GM19193 (cell line): ENCODE results near the gene TM4SF20.
"Not testable (repeated sequence)": the region's sequence is repeated elsewhere in the genome, so short reads cannot be mapped to it uniquely, and the experiment has no call there.

Experiments used
- POLR2A ChIP-seq: IDR thresholded peaks from 4 replicates; pipeline ENCODE4 v1.6.1; 2011; ENCODE audit not compliant: insufficient read depth, insufficient read length; ENCODE audit errors: extremely low read depth

Gene TM4SF20

DNA sequence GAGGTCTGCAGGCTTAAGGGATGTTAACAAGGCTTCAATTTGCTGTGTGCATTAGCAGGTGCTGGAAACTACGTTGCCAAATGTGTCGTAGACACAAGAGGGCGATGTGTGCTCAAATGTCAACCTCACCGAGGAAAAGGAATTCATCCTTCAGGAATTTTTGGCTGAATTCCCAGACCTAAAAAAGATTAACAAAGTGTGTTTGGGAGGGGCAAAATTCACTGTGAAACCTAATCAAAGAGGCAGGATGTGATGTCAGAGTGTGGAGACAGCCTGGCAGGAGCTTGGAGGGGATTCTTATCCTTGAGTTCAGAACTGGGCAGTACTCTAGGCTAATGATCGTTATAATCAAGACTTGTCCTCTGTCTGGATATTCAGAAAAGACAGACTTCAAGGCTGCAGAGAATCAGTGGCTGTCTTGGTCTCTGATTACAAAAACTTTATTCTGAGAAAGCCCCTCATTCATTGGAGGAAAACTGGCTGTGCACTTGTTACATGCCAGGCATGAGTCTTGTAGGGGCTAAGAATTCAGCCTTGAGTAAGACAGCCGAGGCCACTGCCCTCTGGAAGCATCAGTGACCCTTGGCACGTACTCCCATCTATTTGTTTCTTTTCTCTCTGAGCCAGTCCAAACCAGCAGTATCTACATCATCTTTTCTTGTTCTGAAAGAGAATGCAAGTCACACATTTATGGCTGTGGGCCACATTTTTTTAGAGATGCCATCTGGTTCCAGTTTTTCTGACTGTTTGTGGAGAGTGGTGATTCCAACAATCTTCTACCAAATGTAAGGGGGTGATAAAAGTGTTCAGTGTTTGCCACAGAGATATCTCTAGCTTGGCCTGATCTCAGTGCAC is 27.3 kb upstream of the TM4SF20 start:
- no peak for TF ChIP-seq POLR2A

DNA sequence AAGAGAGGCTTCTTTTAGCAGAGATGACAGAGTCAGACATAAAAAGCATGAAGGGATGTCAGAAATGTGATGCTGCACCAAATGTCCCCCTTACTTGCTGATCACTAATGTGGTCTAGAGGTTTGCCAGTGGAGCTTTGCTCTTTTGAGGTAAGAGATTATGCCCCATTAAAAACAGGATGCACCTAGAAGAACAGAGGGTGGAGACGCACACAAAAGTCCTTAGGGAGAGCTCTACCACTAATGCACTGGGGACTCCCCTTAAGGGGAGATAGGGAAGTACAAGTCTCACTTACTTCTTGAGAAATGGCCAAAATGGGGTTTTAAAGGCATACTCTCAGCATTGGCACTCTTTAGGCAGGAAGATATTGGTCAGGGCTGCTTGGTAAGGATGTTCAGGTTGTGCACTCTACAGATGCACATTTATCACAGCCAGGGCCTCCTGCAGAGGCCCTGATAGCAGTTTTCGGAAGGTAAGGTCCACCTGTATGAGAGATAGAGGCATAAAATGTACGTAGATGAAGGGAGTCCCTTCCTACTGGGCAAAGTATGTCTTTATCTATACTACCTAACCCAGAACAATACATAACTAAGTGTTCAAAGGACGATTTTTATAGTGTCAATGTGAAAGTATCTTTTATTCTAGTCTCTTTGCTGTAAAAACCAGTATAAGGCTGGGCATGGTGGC is 25.6 kb upstream of the TM4SF20 start:
- no peak for TF ChIP-seq POLR2A

DNA sequence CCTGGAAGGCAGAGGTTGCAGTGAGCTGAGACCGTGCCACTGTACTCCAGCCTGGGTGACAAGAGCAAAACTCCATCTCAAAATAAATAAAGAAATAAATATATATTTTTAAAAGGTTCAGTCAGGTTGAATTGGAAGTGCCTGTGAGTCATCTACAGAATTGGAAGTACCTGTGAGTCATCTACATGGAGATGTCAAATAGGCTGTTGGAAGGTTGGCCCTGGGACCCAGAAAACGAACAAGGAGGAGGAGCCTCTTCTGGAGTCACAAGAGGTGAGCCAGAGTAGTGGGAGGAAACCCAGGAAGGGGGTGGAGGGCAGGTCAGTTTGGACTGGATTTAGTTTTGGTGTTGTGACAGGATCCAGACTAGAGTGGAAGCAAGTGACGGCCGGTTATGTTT is 23.9 kb upstream of the TM4SF20 start:
- no peak for TF ChIP-seq POLR2A

DNA sequence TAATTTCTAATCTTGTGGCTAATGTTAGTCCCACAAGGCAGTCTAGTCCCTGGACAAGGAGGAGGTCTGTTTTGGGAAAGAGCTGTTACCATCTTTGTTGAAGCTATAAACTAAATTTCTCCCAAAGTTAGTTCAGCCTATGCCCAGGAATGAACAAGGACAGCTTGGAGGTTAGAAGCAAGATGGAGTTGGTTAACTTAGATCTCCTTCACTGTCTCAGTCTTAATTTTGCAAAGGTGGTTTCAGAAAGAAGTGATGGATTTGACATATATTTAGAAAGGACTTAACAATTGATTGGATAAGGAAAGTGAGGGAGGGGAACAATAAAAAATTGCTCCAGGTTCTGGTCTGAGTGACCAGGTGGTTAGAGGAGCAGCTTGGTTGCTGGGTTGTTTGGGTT is 23.2 kb upstream of the TM4SF20 start:
- no peak for TF ChIP-seq POLR2A

DNA sequence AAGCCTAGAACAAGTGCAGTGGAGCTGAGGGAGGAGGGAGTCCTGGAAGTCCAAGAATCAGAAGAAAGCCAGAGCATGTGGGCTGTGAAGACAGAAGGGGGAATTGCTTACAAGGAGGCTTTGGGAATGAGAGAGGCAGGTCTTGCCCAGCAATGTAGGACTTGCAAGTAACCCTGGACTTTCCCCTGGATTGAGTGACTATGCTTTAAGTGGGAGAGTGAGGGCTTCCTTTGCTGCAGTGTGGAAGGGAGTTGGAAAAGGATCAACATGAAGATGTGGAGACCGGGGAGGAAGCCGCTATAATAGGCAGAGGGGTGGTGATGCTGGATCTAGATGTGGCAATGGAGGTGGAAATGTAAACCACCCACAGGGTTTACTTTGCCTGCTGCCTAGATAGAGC is 22.4 kb upstream of the TM4SF20 start:
- TF ChIP-seq POLR2A, result no peak

DNA sequence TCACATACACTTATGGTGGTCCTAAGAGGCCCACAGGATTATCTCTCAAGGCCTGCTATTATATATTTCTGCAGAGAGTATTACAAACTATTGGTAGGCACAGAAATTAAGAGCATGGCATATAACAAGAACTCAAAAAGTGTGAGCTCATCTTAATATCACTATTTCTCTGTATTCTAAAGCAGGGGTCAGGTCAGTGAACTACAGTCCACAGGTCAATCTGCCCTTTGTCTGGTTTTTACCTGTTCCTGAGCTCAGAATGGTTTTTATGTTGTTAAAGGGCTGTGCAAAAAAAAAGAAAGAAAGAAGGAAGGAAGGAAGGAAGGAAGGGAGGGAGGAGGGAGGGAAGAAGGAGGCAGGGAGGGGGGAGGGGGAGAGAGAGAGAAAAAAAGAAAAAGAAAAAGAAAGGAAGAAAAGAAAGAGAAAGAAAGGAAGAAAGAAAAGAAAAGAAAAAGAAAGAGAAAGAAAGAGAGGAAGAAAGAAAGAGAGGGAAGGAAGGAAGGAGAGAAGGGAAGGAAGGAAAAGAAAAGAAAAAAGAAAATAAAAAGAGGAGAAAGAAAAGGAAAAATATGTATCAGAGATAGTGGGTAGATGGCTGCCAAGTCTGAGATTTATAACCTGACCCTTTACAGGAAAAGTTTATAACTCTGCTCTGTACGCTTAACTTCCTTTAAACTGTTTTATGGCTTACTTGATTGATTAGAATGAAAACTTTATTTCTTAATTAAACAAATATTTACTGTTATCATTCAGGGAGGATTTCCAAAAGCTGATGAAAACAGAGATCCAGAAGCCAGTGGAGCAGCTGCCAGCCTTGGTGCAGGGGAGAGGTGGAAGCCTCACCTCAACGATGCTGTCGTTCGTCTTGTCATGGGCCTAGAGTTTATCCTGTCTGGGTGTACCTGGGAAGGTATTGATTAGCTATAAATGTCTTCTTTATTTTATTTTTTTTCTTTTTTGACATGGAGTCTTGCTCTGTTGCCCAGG is 19.9 kb upstream of the TM4SF20 start:
- no peak for TF ChIP-seq POLR2A

DNA sequence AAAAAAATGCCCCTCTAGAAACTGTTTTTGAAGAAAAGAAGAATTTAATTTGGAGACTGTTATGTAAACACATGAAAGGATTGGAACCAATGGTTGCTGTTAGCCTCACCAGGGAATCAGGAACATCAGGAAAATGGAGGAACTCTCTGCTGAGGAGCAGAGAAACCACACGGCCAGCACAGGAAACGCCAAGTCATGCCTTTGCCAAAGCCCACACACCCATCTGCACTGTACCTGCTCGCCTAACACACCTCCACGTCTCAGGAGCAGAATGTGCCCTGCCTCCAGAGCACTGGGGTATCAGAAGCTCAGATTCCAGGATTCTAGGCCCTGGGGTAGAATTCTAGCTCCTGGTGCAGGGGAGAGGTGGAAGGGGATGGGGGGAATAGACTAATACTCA is 18.5 kb upstream of the TM4SF20 start:
- no peak for TF ChIP-seq POLR2A

DNA sequence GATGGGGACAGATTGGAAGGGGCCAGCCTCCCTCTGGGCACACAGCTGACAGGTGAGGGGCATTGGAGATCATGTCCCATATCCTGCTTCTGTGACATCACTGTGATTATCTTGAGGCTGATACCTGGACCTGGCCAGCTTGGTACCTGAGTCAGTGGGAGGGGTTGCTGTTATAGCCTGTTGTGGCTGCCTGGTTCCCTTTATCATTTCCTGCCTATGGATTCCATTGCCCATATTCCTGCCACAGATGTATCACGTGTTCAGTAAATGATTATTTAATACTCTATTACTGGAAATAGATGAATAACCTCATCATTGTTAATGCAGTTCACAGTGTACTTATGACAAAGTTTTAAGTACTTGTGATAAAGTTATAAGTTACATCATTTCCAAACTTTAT is 16.4 kb upstream of the TM4SF20 start:
- no peak for TF ChIP-seq POLR2A

DNA sequence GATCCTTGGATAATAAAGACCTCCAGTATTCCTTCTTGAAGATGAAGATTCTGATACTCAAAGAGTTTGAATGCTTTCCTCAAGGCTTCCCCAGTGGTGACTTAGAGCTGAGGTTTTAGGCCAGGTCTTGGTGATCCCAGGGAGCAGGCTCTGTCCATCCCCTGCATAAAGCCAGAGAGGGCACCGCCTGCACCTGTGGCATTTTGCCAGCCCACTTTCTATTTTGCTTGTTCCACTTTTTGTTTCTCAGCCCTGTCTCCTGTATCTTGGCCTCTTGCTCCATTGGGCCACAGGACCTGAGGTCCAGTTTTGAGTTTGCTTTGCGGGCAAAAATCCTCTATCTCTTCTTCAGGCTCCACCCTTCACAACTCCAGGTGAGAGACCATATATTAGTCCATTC is 15.3 kb upstream of the TM4SF20 start:
- no peak for TF ChIP-seq POLR2A

DNA sequence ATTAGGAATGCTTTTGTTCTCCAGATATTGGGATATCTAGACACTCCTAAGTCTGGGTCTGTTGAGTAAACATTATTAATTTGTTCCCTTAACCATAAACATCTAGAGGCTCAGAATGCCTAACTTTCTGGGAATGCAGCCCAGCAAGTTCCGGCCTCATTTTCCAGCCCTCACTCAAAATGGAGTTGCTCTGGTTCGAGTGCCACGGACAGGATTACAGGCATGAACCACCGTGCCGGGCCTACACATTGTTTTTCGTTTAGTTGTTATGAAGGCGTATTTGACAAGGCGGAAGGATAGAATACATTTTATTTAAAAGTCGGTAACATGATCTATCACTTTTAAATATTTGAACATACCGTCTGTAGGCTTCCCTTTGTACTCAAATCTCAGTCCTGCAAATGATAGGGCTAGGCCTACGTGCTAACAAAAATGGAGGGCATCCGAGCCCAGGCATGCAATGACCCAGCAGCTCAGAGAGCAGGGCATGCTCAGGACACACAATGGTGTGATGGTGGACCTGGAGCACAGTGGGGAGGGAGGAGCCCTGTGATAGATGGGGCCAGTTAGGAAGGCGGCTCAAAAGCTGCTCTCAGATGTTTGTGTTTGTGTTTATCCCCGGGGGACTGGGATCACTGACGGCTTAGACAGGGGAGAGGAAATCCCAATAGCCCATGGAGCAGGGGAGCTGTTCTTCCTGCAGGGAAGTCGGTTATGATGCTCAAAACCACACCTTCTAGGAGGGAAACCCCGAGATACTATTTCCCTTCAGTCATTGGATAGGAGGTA is 11.6 kb upstream of the TM4SF20 start:
- TF ChIP-seq POLR2A, result no peak

DNA sequence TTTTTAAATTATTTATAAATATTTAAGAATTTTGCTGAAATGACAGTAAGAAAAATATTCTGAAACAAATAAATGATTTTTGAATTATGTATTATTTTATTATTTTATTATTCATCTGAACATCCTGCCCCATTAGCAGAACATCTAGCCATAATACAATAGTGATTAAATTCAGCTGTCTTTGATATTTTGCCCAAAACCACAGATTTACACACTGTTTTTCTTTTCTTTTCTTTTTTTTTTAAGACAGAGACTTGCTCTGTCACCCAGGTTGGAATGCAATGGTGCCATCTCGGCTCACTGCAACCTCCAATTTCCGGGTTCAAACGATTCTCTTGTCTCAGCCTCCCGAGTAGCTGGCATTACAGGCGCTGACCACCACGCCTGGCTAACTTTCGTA is 10.6 kb upstream of the TM4SF20 start:
- TF ChIP-seq POLR2A, result no peak

DNA sequence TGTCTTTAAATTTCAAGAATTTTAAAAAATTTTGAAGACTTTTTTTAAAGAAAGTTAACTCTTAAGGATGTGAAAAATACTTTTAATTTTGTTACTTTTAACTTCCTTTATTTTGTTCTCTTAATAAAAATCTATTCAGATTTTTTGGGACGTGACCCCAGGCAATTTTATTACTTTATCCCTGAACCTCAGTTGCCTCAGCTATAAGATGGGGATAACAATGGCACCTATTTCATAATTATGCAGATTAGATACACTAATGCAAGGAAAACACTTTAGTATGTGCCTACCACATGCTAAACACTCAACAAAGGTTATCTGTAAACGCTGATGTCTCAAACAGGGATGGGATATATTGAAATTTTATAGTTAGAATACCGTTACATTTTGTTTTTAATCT is 10.1 kb upstream of the TM4SF20 start:
- TF ChIP-seq POLR2A, result no peak

DNA sequence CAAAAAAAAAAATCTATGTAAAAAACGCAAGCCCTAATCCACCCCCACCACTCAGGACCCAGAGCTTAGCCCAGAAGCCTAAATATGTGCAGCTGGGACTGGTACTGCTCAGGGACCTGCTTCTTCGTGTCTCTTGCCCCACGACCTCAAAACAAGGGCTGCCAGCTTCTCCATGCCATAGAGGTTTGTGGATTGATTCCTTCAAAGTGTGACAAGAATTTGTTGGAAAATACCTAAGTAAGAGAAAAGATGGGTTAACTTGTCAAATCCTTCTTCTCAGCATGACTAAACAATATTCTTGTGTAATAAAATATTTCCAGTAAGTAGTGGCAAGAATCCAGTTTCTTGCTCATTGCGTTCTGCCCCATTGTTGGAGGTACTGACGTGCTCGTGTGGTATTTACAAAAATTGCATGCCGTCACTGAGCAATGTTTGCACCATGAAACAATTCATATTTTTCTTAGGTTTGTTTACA is 9.5 kb upstream of the TM4SF20 start:
- no peak for TF ChIP-seq POLR2A

DNA sequence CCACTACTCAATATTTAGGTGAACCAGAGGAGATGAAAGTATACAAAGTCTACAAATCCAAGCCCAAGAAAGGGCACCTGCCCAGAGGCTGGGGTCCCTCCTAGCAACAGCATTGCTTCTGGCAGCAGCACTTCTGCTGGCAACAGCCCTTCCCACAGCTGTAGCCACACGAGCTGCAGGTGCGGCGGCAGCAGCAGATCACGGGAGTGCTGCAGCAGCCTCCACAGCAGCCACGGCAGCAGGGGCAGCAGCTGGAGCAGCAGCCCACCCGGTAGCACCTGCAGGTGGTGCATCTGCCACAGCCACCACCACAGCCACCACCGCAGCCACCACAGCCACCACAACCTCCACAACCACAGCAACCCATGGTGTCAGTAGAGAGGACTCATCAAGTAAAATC is 8.5 kb upstream of the TM4SF20 start, which contains the start of gene SCYGR1:
SCYGR1 (minus strand) TSS at position 367 of the 400 bp plus-strand sequence; CDS start at position 367, 0 bp downstream.
- TF ChIP-seq POLR2A, result not testable (repeated sequence)

DNA sequence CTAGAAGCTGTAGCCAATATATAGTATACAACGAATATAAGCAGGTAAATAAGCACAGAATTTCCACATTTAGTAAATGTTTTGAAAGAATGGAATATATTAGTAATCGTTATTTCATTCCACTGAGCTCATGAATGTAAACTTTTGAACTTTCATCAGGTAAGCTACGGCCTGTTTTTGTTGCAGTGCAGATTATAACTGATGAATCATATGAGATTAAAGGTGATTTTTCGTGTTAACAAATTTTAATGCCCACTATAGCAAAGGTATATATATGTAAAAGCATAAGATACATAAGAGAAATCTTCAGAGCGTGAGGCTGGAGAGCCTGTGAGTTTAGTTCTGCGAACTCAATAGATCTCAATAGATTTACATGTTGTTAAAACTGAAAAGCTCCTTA is 7.5 kb upstream of the TM4SF20 start:
- TF ChIP-seq POLR2A, result no peak

DNA sequence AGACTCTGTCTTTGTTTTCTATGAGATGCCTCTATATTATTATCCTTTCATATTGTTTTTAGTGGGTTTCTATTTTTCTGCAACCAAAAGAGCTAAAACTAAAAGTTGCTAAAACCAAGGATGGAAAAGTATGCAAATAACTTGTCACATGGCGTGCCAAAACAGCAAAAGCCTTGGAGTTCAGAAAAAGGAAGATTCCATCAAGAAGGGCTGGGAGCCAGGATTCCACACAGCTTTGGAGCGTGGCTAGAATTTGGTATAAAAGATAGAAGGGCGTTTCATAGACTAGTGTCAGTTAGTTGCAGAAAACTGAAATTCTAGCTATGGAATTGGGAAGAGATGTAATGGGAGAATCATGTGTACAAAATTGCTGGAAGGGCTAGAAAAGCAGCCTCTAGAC is 4.6 kb upstream of the TM4SF20 start:
- TF ChIP-seq POLR2A, result no peak
